Lower leg skin (tissue), 3 donors: ENCODE results near the gene CCM2.

ENCODE experiments used
- POLR2A ChIP-seq, 2 donors: fragments of 450-650 bp; IDR thresholded peaks; one replicate each; pipeline ENCODE4 v1.6.1; 2016 to 2017; ENCODE audit warnings: antibody characterized with exemption in 2 of 2, mild to moderate bottlenecking in 1 of 2, moderate library complexity in 1 of 2
- TF ChIP-seq, protein P1 (sequence below), 3 donors: fragments of 450-650 bp; IDR thresholded peaks; one replicate each; pipeline ENCODE4 v1.5.1; 2016; ENCODE audit warnings: antibody characterized with exemption in 3 of 3, mild to moderate bottlenecking in 3 of 3, moderate library complexity in 2 of 3

DNA sequence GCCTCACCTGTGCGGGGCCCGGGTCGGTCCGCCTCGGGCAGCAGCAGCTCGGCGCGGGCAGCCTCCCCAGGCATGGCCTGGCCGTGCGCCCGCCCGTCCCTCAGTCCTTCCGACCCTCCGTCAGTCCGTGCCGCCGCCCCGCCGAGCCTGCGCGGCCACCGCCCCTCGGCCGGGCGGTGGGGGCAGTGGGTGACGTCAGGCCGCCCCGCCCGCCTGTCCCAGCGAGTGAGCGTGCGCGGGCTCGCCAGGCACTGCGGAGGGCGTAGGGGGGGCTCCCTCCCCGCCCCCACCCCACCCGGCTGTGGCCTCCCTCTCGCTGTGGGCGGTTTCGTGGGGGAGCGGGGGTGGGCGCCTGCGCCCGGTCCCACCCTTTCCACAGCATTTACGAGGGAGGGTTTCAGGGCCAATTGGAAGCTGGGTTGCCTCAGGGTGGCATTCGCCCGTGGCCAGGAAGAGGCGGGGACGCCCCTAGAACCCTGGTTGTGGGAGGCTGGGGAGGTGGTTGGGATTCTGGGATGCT lies 88.9 kb downstream of the CCM2 start, which contains the start of gene NACAD:
- no peak for TF ChIP-seq POLR2A (IDR thresholded peaks at IDR 0.05)
- TF ChIP-seq, protein P1, sequence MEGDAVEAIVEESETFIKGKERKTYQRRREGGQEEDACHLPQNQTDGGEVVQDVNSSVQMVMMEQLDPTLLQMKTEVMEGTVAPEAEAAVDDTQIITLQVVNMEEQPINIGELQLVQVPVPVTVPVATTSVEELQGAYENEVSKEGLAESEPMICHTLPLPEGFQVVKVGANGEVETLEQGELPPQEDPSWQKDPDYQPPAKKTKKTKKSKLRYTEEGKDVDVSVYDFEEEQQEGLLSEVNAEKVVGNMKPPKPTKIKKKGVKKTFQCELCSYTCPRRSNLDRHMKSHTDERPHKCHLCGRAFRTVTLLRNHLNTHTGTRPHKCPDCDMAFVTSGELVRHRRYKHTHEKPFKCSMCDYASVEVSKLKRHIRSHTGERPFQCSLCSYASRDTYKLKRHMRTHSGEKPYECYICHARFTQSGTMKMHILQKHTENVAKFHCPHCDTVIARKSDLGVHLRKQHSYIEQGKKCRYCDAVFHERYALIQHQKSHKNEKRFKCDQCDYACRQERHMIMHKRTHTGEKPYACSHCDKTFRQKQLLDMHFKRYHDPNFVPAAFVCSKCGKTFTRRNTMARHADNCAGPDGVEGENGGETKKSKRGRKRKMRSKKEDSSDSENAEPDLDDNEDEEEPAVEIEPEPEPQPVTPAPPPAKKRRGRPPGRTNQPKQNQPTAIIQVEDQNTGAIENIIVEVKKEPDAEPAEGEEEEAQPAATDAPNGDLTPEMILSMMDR (IDR thresholded peaks at IDR 0.05): no peak
